SK-N-MC (cell line): ENCODE data around the gene STK33.

Experiments
- EZH2 ChIP-seq: fragments of 200-600 bp; sonication (generic); IDR thresholded peaks from one replicate; pipeline ENCODE4 v1.6.1; 2017; ENCODE audit warnings: antibody characterized with exemption
- FOXP2 ChIP-seq: optimal IDR thresholded peaks from 2 replicates; pipeline ENCODE3; 2011; ENCODE audit warnings: mild to moderate bottlenecking, moderate library complexity; ENCODE audit not compliant: insufficient read depth; ENCODE audit errors: extremely low read length, control extremely low read depth
- POLR2AphosphoS5 ChIP-seq: IDR thresholded peaks from 2 replicates; pipeline ENCODE4 v1.6.1; 2012; ENCODE audit warnings: mild to moderate bottlenecking, low read depth, low read length, borderline replicate concordance

GRCh38 chr11:8346157-8346755 is 247.8 kb downstream of the STK33 start:
- TF ChIP-seq POLR2AphosphoS5: no peak
- TF ChIP-seq FOXP2: no peak
- no peak for TF ChIP-seq EZH2
